Testis (tissue), 2 donors: ENCODE results near the gene GLOD5.

Experiments used
- POLR2A ChIP-seq: fragments of 450-650 bp; IDR thresholded peaks from one replicate; pipeline ENCODE4 v1.6.1; 2017; ENCODE audit warnings: antibody characterized with exemption, mild to moderate bottlenecking, moderate library complexity
- TF ChIP-seq, protein P1 (sequence below), 3 experiments: fragments of 450-650 bp in 2 of 3; fragments of 200-600 bp in 1 of 3; sonication (generic) in 1 of 3; IDR thresholded peaks; one replicate each; pipeline ENCODE4 v1.5.1; 2016 to 2019; ENCODE audit warnings: antibody characterized with exemption in 3 of 3, mild to moderate bottlenecking in 2 of 3, moderate library complexity in 1 of 3

DNA sequence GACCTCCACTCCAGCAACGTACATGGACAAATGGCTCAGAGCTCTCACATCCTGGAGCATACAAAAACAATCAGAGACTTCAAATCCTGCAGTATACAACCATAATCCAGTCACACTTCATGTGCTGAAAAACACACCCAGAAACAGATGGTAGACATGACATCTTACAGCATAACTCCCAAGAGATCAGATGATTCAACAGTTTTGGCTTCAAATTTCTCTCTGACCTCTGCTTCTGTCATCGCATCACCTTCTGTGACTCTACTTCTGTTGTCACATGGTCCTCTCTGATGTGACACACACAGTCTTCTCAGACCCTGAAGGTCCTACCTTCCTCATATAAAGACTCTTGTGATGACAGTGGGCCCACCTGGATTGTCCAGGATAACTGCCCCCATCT, 46.5 kb upstream of the GLOD5 start:
- TF ChIP-seq, protein P1, sequence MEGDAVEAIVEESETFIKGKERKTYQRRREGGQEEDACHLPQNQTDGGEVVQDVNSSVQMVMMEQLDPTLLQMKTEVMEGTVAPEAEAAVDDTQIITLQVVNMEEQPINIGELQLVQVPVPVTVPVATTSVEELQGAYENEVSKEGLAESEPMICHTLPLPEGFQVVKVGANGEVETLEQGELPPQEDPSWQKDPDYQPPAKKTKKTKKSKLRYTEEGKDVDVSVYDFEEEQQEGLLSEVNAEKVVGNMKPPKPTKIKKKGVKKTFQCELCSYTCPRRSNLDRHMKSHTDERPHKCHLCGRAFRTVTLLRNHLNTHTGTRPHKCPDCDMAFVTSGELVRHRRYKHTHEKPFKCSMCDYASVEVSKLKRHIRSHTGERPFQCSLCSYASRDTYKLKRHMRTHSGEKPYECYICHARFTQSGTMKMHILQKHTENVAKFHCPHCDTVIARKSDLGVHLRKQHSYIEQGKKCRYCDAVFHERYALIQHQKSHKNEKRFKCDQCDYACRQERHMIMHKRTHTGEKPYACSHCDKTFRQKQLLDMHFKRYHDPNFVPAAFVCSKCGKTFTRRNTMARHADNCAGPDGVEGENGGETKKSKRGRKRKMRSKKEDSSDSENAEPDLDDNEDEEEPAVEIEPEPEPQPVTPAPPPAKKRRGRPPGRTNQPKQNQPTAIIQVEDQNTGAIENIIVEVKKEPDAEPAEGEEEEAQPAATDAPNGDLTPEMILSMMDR (IDR thresholded peaks at IDR 0.05): no peak
- TF ChIP-seq POLR2A: no peak
